ENCODE results near the gene SLC15A4.
"Not testable (repeated sequence)": the region's sequence is repeated elsewhere in the genome, so short reads cannot be mapped to it uniquely, and the experiment has no call there.

SLC15A4 gene

GRCh38 chr12:128815779-128816642, 7.7 kb downstream of the SLC15A4 start:
- in situ Hi-C loops (cut with MboI; ENCODE audit: low sequenced_read_pairs) = no loop called here

GRCh38 chr12:128814411-128815261, 9.1 kb downstream of the SLC15A4 start:
- in situ Hi-C loops (cut with MboI; ENCODE audit: low sequenced_read_pairs) = no loop called here

GRCh38 chr12:128813883-128814282, 9.9 kb downstream of the SLC15A4 start:
- in situ Hi-C loops (cut with MboI; ENCODE audit: low sequenced_read_pairs) = no loop called here

GRCh38 chr12:128813392-128813791, 10.4 kb downstream of the SLC15A4 start:
- in situ Hi-C loops (cut with MboI; ENCODE audit: low sequenced_read_pairs) = no loop called here

GRCh38 chr12:128811806-128812205, 12.0 kb downstream of the SLC15A4 start:
- in situ Hi-C loops (cut with MboI; ENCODE audit: low sequenced_read_pairs) = no loop called here

GRCh38 chr12:128810182-128811127, 13.3 kb downstream of the SLC15A4 start:
- in situ Hi-C loops (cut with MboI; ENCODE audit: low sequenced_read_pairs) = no loop called here

GRCh38 chr12:128808651-128809050, 15.1 kb downstream of the SLC15A4 start:
- in situ Hi-C loops (cut with MboI; ENCODE audit: low sequenced_read_pairs) = no loop called here

GRCh38 chr12:128807161-128807724, 16.5 kb downstream of the SLC15A4 start:
- in situ Hi-C loops (cut with MboI; ENCODE audit: low sequenced_read_pairs) = no loop called here

GRCh38 chr12:128806573-128806972, 17.2 kb downstream of the SLC15A4 start:
- in situ Hi-C loops (cut with MboI; ENCODE audit: low sequenced_read_pairs) = no loop called here

- in situ Hi-C loops (cut with MboI; ENCODE audit: low sequenced_read_pairs) = not testable (repeated sequence)
Measured at GRCh38 chr12:128805406-128805805, 18.4 kb downstream of the SLC15A4 start.

- in situ Hi-C loops (cut with MboI; ENCODE audit: low sequenced_read_pairs) = no loop called here
Measured at GRCh38 chr12:128804762-128805161, 19.0 kb downstream of the SLC15A4 start.

GRCh38 chr12:128803788-128804187, 20.0 kb downstream of the SLC15A4 start:
- in situ Hi-C loops (cut with MboI; ENCODE audit: low sequenced_read_pairs) = no loop called here

GRCh38 chr12:128802756-128803155, 21.0 kb downstream of the SLC15A4 start:
- in situ Hi-C loops (cut with MboI; ENCODE audit: low sequenced_read_pairs) = no loop called here

- in situ Hi-C loops (cut with MboI; ENCODE audit: low sequenced_read_pairs) = no loop called here
Measured at GRCh38 chr12:128801879-128802391, 21.8 kb downstream of the SLC15A4 start.

- in situ Hi-C loops (cut with MboI; ENCODE audit: low sequenced_read_pairs) = no loop called here
Measured at GRCh38 chr12:128800606-128801005, 23.2 kb downstream of the SLC15A4 start.

- in situ Hi-C loops (cut with MboI; ENCODE audit: low sequenced_read_pairs) = no loop called here
Measured at GRCh38 chr12:128798571-128799341, 25.0 kb downstream of the SLC15A4 start.

- in situ Hi-C loops (cut with MboI; ENCODE audit: low sequenced_read_pairs) = no loop called here
Measured at GRCh38 chr12:128797119-128798118, 26.3 kb downstream of the SLC15A4 start.

GRCh38 chr12:128796439-128797118, 27.2 kb downstream of the SLC15A4 start:
- in situ Hi-C loops (cut with MboI; ENCODE audit: low sequenced_read_pairs) = no loop called here
